Calu3 (cell line): Measurements from ENCODE around the gene IGF1R. TPM values are rescaled to one million over a fixed set of nuclear protein-coding genes. Genes with fewer than 3 reads are reported as not detected.

Experiments
- BruUV-seq: library from RNA; stranded (reverse); fragments of 400-500 nt; replicated peaks from 2 replicates; lab custom pipeline; 2021; lab: Mats Ljungman, UMichigan
- CTCF ChIA-PET: fragments of 300-600 bp; sonication (Branson Sonifier 250); formaldehyde crosslinking; loops from one replicate; lab custom pipeline; 2022; ENCODE audit warnings: antibody characterized with exemption; lab: Charles Lee
- DNase-seq: peaks from one replicate; pipeline ENCODE4 v3.0.0; 2022
- H3K27ac Mint-ChIP-seq: one replicate; pipeline ENCODE4 v1.8.0; 2022; ENCODE audit warnings: mixed read lengths; ENCODE audit not compliant: unreplicated experiment
- H3K27me3 Mint-ChIP-seq: one replicate; pipeline ENCODE4 v1.8.0; 2022; ENCODE audit warnings: mixed read lengths; ENCODE audit not compliant: unreplicated experiment
- H3K36me3 Mint-ChIP-seq: one replicate; pipeline ENCODE4 v1.8.0; 2022; ENCODE audit warnings: mild to moderate bottlenecking, moderate library complexity, mixed read lengths; ENCODE audit not compliant: insufficient read depth, unreplicated experiment
- H3K4me1 Mint-ChIP-seq: one replicate; pipeline ENCODE4 v1.8.0; 2022; ENCODE audit warnings: mild to moderate bottlenecking, low read depth, mixed read lengths; ENCODE audit not compliant: unreplicated experiment
- H3K4me3 Mint-ChIP-seq: one replicate; pipeline ENCODE4 v1.8.0; 2022; ENCODE audit warnings: mild to moderate bottlenecking, low read depth, moderate library complexity, mixed read lengths; ENCODE audit not compliant: unreplicated experiment
- H3K9me3 Mint-ChIP-seq: one replicate; pipeline ENCODE4 v1.8.0; 2022; ENCODE audit warnings: low read depth, mixed read lengths; ENCODE audit not compliant: unreplicated experiment
- intact Hi-C: fragments of 100-400 bp; cut with micrococcal nuclease; formaldehyde crosslinking; loops from one replicate; pipeline ENCODE4 v1.10.0; 2022; ENCODE audit not compliant: unreplicated experiment
- total RNA-seq: library from RNA; stranded (reverse); gene quantifications from 2 replicates; pipeline ENCODE4 v1.2.3, GENCODE V29; 2022
- TF ChIP-seq, protein P1 (sequence below): fragments of 200-600 bp; IDR thresholded peaks from one replicate; pipeline ENCODE4 v1.8.0; 2022; ENCODE audit warnings: antibody characterized with exemption; ENCODE audit not compliant: unreplicated experiment

The IGF1R gene
- total RNA-seq, 1 experiment from 2014 or later: 73.9 TPM

DNA sequence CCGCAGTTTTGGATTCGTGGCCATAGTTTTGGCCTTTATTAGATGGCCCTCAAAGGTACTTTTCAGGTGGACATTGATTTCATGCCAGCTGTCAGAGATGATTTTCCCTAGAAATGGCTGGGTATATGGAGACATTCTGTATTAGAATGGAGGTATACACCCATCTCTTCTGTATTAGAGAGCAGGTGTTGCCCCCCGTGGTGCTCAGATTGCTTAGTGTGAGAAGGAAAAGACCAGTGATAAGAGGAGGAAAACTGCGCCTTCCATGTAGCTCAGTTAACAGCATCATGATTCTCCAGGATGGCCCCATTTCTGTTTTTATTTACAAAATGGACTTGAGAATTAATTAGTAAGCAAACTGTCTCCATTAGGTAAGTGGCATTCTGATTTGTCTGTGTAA, 145.9 kb downstream of the IGF1R start:
- H3K27ac Mint-ChIP-seq: no peak overlapping the region
- H3K4me3 Mint-ChIP-seq: no peak overlapping the region
- H3K36me3 Mint-ChIP-seq: no peaks in the 10 kb centered on the region
- TF ChIP-seq, protein P1, sequence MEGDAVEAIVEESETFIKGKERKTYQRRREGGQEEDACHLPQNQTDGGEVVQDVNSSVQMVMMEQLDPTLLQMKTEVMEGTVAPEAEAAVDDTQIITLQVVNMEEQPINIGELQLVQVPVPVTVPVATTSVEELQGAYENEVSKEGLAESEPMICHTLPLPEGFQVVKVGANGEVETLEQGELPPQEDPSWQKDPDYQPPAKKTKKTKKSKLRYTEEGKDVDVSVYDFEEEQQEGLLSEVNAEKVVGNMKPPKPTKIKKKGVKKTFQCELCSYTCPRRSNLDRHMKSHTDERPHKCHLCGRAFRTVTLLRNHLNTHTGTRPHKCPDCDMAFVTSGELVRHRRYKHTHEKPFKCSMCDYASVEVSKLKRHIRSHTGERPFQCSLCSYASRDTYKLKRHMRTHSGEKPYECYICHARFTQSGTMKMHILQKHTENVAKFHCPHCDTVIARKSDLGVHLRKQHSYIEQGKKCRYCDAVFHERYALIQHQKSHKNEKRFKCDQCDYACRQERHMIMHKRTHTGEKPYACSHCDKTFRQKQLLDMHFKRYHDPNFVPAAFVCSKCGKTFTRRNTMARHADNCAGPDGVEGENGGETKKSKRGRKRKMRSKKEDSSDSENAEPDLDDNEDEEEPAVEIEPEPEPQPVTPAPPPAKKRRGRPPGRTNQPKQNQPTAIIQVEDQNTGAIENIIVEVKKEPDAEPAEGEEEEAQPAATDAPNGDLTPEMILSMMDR: no peak
- peaks cover 26% of the 10 kb centered on the region for H3K4me1 Mint-ChIP-seq
- intact Hi-C loops: no loop called here
- BruUV-seq: no TSS peak
- H3K27me3 Mint-ChIP-seq: no peaks in the 10 kb centered on the region
- CTCF ChIA-PET: no interaction called here
- H3K9me3 Mint-ChIP-seq: no peaks in the 10 kb centered on the region
- no peak for DNase-seq

DNA sequence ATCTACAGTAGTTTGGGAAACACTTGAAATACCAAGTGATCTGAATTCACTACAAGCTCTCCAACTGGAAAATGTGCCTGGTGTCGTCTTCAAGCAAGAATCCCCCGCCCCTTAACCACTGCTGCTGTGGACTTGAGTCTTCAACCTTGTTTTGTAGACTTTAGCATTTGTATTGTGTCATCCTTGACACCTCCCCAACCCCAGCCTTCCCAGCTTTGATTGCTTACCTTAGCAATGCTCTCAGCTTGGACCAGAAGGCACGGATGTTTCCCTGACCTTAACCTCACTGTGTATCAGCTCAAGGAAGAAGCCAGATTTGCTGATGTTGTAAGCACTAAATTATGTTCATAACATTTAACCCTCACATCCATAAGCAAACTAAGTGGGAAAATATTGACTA, 146.4 kb downstream of the IGF1R start:
- Mint-ChIP-seq H3K27ac (no peak overlapping the region), H3K27me3 (no peaks in the 10 kb centered on the region), H3K4me3 (no peak overlapping the region), H3K4me1 (peaks cover 27% of the 10 kb centered on the region), H3K36me3 (no peaks in the 10 kb centered on the region), H3K9me3 (no peaks in the 10 kb centered on the region)
- CTCF ChIA-PET: no interaction called here
- no TSS peak for BruUV-seq
- TF ChIP-seq, protein P1: no peak
- no peak for DNase-seq
- intact Hi-C loops: no loop called here

DNA sequence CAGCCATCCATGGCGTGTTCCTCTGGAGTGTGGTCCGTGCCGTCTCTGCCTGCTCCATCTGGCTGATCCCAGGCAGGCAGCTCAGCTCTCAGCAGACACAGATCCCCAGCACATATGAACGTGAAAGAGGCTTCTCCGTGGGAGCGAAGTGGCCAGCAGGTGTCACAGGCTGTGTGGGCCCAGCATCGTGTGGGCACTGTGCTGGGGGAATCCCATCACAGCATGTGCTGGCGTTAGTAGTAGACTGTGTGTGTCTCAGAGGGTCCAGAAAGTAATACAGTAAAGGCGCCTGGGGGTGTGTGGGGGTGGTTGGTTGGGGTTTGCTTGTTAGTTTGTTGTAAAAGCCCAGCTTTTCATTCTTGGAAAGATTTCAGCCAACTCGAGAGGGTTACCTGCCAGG, 147.6 kb downstream of the IGF1R start:
- H3K9me3 Mint-ChIP-seq: no peaks in the 10 kb centered on the region
- H3K27me3 Mint-ChIP-seq: no peaks in the 10 kb centered on the region
- H3K36me3 Mint-ChIP-seq: peaks cover 7% of the 10 kb centered on the region
- no peak overlapping the region for H3K27ac Mint-ChIP-seq
- no peak overlapping the region for H3K4me3 Mint-ChIP-seq
- CTCF ChIA-PET: interaction anchor here (0.6 kb wide), 1 partner anchor 446 kb away, joined by 3 read pairs; no protein-coding TSS in a partner anchor
- DNase-seq: no peak
- intact Hi-C loops: no loop called here
- BruUV-seq: no TSS peak
- peaks cover 39% of the 10 kb centered on the region for H3K4me1 Mint-ChIP-seq
- TF ChIP-seq, protein P1: no peak

DNA sequence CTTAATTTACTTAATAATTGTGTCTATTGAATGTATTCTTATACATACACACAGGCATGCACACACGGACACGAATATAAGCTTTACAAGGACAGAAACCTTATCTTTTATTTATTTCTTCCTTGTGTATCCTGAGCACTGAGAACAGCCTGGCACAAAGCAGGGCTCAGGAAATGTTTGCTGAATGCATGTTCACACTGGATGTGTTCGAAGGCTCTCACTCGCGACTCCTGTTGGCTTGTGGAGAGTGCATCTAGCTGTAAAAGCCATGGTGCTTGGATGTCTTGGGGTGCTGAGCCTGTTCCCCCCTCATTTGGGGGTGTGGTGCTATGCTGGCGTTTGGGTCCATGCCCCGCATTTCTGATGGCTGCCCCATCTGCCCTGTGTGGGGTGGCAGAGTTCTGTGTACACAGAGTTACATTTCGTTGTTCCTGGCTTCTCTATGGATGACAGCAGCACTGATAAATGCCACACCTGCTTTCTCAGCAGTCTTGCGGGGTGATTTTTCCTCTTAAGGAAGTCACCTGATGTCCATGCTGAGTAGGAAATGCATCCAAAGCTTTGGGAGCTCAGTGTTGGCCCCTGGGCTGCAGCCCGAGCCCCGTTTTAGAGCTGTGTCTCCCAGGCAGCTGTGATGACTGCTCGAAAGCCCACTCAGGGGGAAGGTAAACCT, 148.5 kb downstream of the IGF1R start:
- CTCF ChIA-PET: interaction anchor here (0.9 kb wide), 1 partner anchor 10 kb away, joined by 4 read pairs; no protein-coding TSS in a partner anchor
- Mint-ChIP-seq H3K4me1 (peaks cover 47% of the 10 kb centered on the region), H3K27me3 (no peaks in the 10 kb centered on the region), H3K9me3 (no peaks in the 10 kb centered on the region), H3K27ac (no peak overlapping the region), H3K36me3 (peaks cover 11% of the 10 kb centered on the region), H3K4me3 (no peak overlapping the region)
- TF ChIP-seq, protein P1: no peak
- no TSS peak for BruUV-seq
- intact Hi-C loops: no loop called here
- no peak for DNase-seq
